ENCODE results near the gene ANKH. TPM values are rescaled to one million over a fixed set of nuclear protein-coding genes. Genes with fewer than 3 reads are reported as not detected.

The ANKH gene
- total and polyA plus RNA-seq, 2 of the 13 experiments (the other 11 are each of a cell fraction or from before 2014, with no cell fraction given): 25.0 to 36.0 TPM

GRCh38 chr5:14744296-14745187 is 127.0 kb downstream of the ANKH start (continued):
- TF ChIP-seq ARNTL (CRISPR knock-in tag; IDR thresholded peaks at IDR 0.05) (no peak), MAX (IDR thresholded peaks at IDR 0.05) (peak; percentile 50; the same call in 1 of the 2 replicates), ZNF672 (CRISPR knock-in tag; IDR thresholded peaks at IDR 0.05) (no peak), DMAP1 (CRISPR knock-in tag; IDR thresholded peaks at IDR 0.05) (no peak), MAFF (IDR thresholded peaks at IDR 0.05; ENCODE audit: low read depth, low read length) (no peak), ZNF790 (CRISPR knock-in tag; IDR thresholded peaks at IDR 0.05; ENCODE audit: borderline replicate concordance) (no peak), ZNF609 (CRISPR knock-in tag; IDR thresholded peaks at IDR 0.05; ENCODE audit: borderline replicate concordance) (0 out of 2 replicates have a peak, but pooled peaks have one; percentile 44), HDAC2 (CRISPR knock-in tag; IDR thresholded peaks at IDR 0.05) (peak; percentile 70; the same call in 1 of the 2 replicates), TARDBP (CRISPR knock-in tag; IDR thresholded peaks at IDR 0.05) (peak; percentile 50; the same call in 1 of the 2 replicates), U2AF2 (IDR thresholded peaks at IDR 0.05; ENCODE audit: low read depth, low read length) (no peak), ZNF263 (CRISPR knock-in tag; IDR thresholded peaks at IDR 0.05) (no peak), ZBTB38 (CRISPR knock-in tag; IDR thresholded peaks at IDR 0.05) (peak; percentile 80), NFIB (CRISPR knock-in tag; IDR thresholded peaks at IDR 0.05; ENCODE audit: borderline replicate concordance) (no peak), MAZ (IDR thresholded peaks at IDR 0.05; ENCODE audit: borderline replicate concordance, low read depth, low read length) (0 out of 2 replicates have a peak, but pooled peaks have one; percentile 39), MAZ (CRISPR knock-in tag; IDR thresholded peaks at IDR 0.05; ENCODE audit: low read depth) (peak; percentile 34; the same call in 1 of the 2 replicates), TCF12 (IDR thresholded peaks at IDR 0.05) (no peak), TCF12 (CRISPR knock-in tag; IDR thresholded peaks at IDR 0.05) (no peak), SKI (IDR thresholded peaks at IDR 0.05; ENCODE audit: partially characterized antibody) (peak; percentile 43), DR1 (CRISPR knock-in tag; IDR thresholded peaks at IDR 0.05) (no peak), FOXA1 (IDR thresholded peaks at IDR 0.05) (no peak), FOXA1 (CRISPR knock-in tag; IDR thresholded peaks at IDR 0.05) (no peak), MAF1 (CRISPR knock-in tag; IDR thresholded peaks at IDR 0.05; ENCODE audit: borderline replicate concordance) (no peak), CBX5 (CRISPR knock-in tag; IDR thresholded peaks at IDR 0.05; ENCODE audit: borderline replicate concordance) (no peak), KLF11 (CRISPR knock-in tag; IDR thresholded peaks at IDR 0.05) (no peak), ZNF724P (CRISPR knock-in tag; IDR thresholded peaks at IDR 0.05; ENCODE audit: borderline replicate concordance) (no peak), HBP1 (CRISPR knock-in tag; IDR thresholded peaks at IDR 0.05; ENCODE audit: low read depth) (0 out of 2 replicates have a peak, but pooled peaks have one; percentile 44)
